Measurements from ENCODE around the gene TARS1.

DNA sequence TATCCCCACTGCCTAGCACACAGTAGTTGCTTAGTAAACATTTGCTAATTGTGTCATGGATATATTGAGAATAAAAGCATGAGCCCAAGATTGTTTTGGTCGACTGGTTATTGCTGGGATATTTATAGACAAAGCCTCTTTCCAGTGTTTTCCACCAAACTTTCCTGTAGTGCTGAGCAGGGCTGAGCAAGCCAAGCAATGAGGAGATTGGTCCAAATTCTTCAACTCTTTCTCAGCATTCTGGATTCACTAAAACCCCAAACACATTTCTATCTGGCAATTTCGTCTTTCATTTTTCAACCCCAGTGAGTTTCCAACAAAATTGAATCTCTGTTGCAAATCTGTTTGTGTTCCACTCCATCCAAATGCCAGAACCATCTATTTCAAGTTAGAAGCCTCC is 31.9 kb upstream of the TARS1 start:
- TF ChIP-seq, protein P1, sequence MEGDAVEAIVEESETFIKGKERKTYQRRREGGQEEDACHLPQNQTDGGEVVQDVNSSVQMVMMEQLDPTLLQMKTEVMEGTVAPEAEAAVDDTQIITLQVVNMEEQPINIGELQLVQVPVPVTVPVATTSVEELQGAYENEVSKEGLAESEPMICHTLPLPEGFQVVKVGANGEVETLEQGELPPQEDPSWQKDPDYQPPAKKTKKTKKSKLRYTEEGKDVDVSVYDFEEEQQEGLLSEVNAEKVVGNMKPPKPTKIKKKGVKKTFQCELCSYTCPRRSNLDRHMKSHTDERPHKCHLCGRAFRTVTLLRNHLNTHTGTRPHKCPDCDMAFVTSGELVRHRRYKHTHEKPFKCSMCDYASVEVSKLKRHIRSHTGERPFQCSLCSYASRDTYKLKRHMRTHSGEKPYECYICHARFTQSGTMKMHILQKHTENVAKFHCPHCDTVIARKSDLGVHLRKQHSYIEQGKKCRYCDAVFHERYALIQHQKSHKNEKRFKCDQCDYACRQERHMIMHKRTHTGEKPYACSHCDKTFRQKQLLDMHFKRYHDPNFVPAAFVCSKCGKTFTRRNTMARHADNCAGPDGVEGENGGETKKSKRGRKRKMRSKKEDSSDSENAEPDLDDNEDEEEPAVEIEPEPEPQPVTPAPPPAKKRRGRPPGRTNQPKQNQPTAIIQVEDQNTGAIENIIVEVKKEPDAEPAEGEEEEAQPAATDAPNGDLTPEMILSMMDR (IDR thresholded peaks at IDR 0.05): no peak
- TF ChIP-seq ZNF281 (CRISPR knock-in tag; IDR thresholded peaks at IDR 0.05) (no peak), CBFB (CRISPR knock-in tag; IDR thresholded peaks at IDR 0.05; ENCODE audit: low read depth) (no peak), PRDM15 (CRISPR knock-in tag; IDR thresholded peaks at IDR 0.05) (no peak), NFE2L1 (CRISPR knock-in tag; IDR thresholded peaks at IDR 0.05) (no peak), FOXJ3 (CRISPR knock-in tag; IDR thresholded peaks at IDR 0.05; ENCODE audit: borderline replicate concordance) (no peak), NFYB (CRISPR knock-in tag; conservative IDR thresholded peaks at IDR 0.05; ENCODE audit: low read depth) (no peak), ZNF138 (CRISPR knock-in tag; conservative IDR thresholded peaks at IDR 0.05) (no peak), USF2 (CRISPR knock-in tag; IDR thresholded peaks at IDR 0.05) (no peak)

Measured in WTC11 (cell line).